HepG2 (cell line): ENCODE data around the gene CTIF. TPM values are rescaled to one million over a fixed set of nuclear protein-coding genes. Genes with fewer than 3 reads are reported as not detected.

Experiments
- ATAC-seq: fragments of 200-7000 bp; cut with Tn5 transposase; 3 replicates; pipeline ENCODE4 v1.9.1; 2020; ENCODE audit warnings: mild to moderate bottlenecking, moderate library complexity
- BruUV-seq: library from RNA; stranded (reverse); fragments of 400-500 nt; replicated peaks from 2 replicates; lab custom pipeline; 2021; lab: Mats Ljungman, UMichigan
- CTCF ChIA-PET: fragments of 300-600 bp; formaldehyde crosslinking; extraction: SDS; loops from one replicate; lab custom pipeline; 2021; ENCODE audit warnings: low total read pairs, inconsistent platforms, low intra/inter-chr PET ratio; lab: Yijun Ruan, JAX
- POLR2A ChIA-PET: fragments of 350-600 bp; sonication (Branson Sonifier 250); formaldehyde crosslinking; loops from one replicate; lab custom pipeline; 2020; ENCODE audit warnings: antibody characterized with exemption, inconsistent platforms; lab: Yijun Ruan, JAX
- DNase-seq: peaks from one replicate; pipeline ENCODE4 v3.0.0-alpha.2; 2015; ENCODE audit warnings: low spot score
- FAIRE-seq: peaks from 3 replicates; lab custom pipeline; 2011; peaks lifted over from hg19 to GRCh38; lab: Jason Lieb, UNC
- H2AFZ ChIP-seq: one replicate; pipeline ENCODE4 v1.6.1; 2011; ENCODE audit warnings: low read length, inconsistent platforms
- H3K27ac ChIP-seq: fragments of 300-600 bp; 3 replicates; pipeline ENCODE4 v1.8.0; 2011; ENCODE audit warnings: mixed run types, mild to moderate bottlenecking, mixed read lengths, low read length, inconsistent platforms; ENCODE audit not compliant: insufficient read depth; ENCODE audit errors: extremely low read length
- H3K27me3 ChIP-seq, 2 experiments: fragments of 200-600 bp in 1 of 2; 2 replicates in 1 of 2; 3 replicates in 1 of 2; pipeline versions ENCODE4 v1.6.0 to v1.8.0; 2011; ENCODE audit warnings: low read length in 2 of 2, mild to moderate bottlenecking in 2 of 2, moderate library complexity in 2 of 2, inconsistent platforms in 1 of 2; ENCODE audit not compliant: insufficient read depth in 2 of 2, control insufficient read depth in 1 of 2
- H3K36me3 ChIP-seq, 2 experiments: fragments of 200-600 bp in 1 of 2; replicated peaks in 1 of 2; 2 replicates in 1 of 2; 3 replicates in 1 of 2; pipeline versions ENCODE4 v1.5.1 to v1.8.0; 2011; ENCODE audit warnings: low read length in 2 of 2, inconsistent platforms in 1 of 2; ENCODE audit not compliant: insufficient read depth in 2 of 2, control insufficient read depth in 1 of 2
- H3K4me1 ChIP-seq: 2 replicates; pipeline ENCODE4 v1.5.1; 2012; ENCODE audit warnings: low read length, inconsistent platforms; ENCODE audit not compliant: insufficient read depth
- H3K4me2 ChIP-seq: 2 replicates; pipeline ENCODE4 v1.6.0; 2011; ENCODE audit warnings: low read depth, low read length, inconsistent platforms
- H3K4me3 ChIP-seq, 3 experiments: fragments of 200-600 bp in 1 of 3; sonication (generic), shearing (Covaris generic) in 1 of 3; replicated peaks in 1 of 3; 2 replicates each; pipeline ENCODE4 v1.5.1; 2011 to 2016; ENCODE audit warnings: low read length in 3 of 3, inconsistent platforms in 2 of 3, low read depth in 2 of 3, mild to moderate bottlenecking in 2 of 3, control low read depth in 1 of 3, mixed read lengths in 1 of 3; ENCODE audit not compliant: insufficient read depth in 1 of 3
- H3K79me2 ChIP-seq: one replicate; pipeline ENCODE4 v1.6.1; 2011; ENCODE audit warnings: low read length, inconsistent platforms; ENCODE audit not compliant: insufficient read depth
- H3K9ac ChIP-seq: 2 replicates; pipeline ENCODE4 v1.6.0; 2011; ENCODE audit warnings: mild to moderate bottlenecking, low read depth, low read length, inconsistent platforms; ENCODE audit not compliant: insufficient read depth
- H3K9me3 ChIP-seq: 2 replicates; pipeline ENCODE4 v1.5.1; 2012; ENCODE audit warnings: mild to moderate bottlenecking, low read length
- H4K20me1 ChIP-seq: 2 replicates; pipeline ENCODE4 v1.6.0; 2011; ENCODE audit warnings: inconsistent platforms, mild to moderate bottlenecking, low read length, moderate library complexity; ENCODE audit not compliant: insufficient read depth
- FOSL1 ChIP-seq: sonication (generic); formaldehyde crosslinking; IDR thresholded peaks from 2 replicates; pipeline ENCODE4 v1.9.0; 2021; ENCODE audit warnings: missing genetic modification reagents, borderline replicate concordance
- GATAD2A ChIP-seq: IDR thresholded peaks from 2 replicates; pipeline ENCODE4 v1.6.1; 2016
- GMEB2 ChIP-seq: IDR thresholded peaks from 2 replicates; pipeline ENCODE4 v1.6.1; 2016; ENCODE audit warnings: missing biosample characterization, missing genetic modification reagents, low read depth
- PATZ1 ChIP-seq: sonication (generic); formaldehyde crosslinking; IDR thresholded peaks from 2 replicates; pipeline ENCODE4 v1.4.0; 2020; ENCODE audit warnings: missing genetic modification reagents
- PRDM15 ChIP-seq: sonication (generic); formaldehyde crosslinking; IDR thresholded peaks from 2 replicates; pipeline ENCODE4 v1.4.0; 2020; ENCODE audit warnings: missing genetic modification reagents
- USF2 ChIP-seq, 2 experiments: sonication (generic) in 1 of 2; formaldehyde crosslinking in 1 of 2; IDR thresholded peaks; 2 replicates each; pipeline versions ENCODE4 v1.5.1 to v1.6.1; 2011 to 2020; ENCODE audit warnings: borderline replicate concordance in 1 of 2, low read depth in 1 of 2, low read length in 1 of 2, mild to moderate bottlenecking in 1 of 2, missing genetic modification reagents in 1 of 2, moderate library complexity in 1 of 2
- ZFP36L2 ChIP-seq: sonication (generic); formaldehyde crosslinking; IDR thresholded peaks from 2 replicates; pipeline ENCODE4 v1.4.0; 2020; ENCODE audit warnings: missing genetic modification reagents
- ZNF251 ChIP-seq: sonication (generic); formaldehyde crosslinking; IDR thresholded peaks from 2 replicates; pipeline ENCODE4 v1.9.0; 2021; ENCODE audit warnings: mild to moderate bottlenecking, missing genetic modification reagents
- ZNF33A ChIP-seq: sonication (generic); formaldehyde crosslinking; IDR thresholded peaks from 2 replicates; pipeline ENCODE4 v1.5.1; 2020; ENCODE audit warnings: missing genetic modification reagents, mild to moderate bottlenecking, moderate library complexity, borderline replicate concordance
- ZNF724P ChIP-seq: sonication (generic); formaldehyde crosslinking; IDR thresholded peaks from 2 replicates; pipeline ENCODE4 v1.8.0; 2022; ENCODE audit warnings: missing genetic modification reagents, borderline replicate concordance
- WGBS: methylation state at CpG from one replicate; pipeline ENCODE4 v1.1.6; 2017; ENCODE audit warnings: low lambda C conversion rate; 5-methylcytosine and 5-hydroxymethylcytosine counted together
- in situ Hi-C: cut with HindIII; loops from 2 replicates; pipeline ENCODE4 v1.10.0; 2017; ENCODE audit warnings: low pct_unique_long_range_greater_than_20kb; ENCODE audit not compliant: extremely low pct_ligation_motif_present
- intact Hi-C: fragments of 100-400 bp; cut with micrococcal nuclease; formaldehyde crosslinking; loops from one replicate; pipeline ENCODE4 v1.10.0; 2022; ENCODE audit not compliant: unreplicated experiment
- polyA plus RNA-seq, 8 experiments: library from polyadenylated mRNA; depleted of rRNA in 3 of 8; stranded (reverse) in 7 of 8; unstranded in 1 of 8; fragments of >200 nt; fragmentation: Illumina TruSeq in 4 of 8; extraction: Trizol in 4 of 8; gene quantifications; 2 replicates each; pipeline versions ENCODE4 v1.2.1 to v1.2.3, GENCODE V29; 2011 to 2016; ENCODE audit warnings: low read depth in 4 of 8, missing spikeins in 1 of 8, mixed read lengths in 1 of 8; ENCODE audit not compliant: insufficient read depth in 1 of 8
- total RNA-seq, 5 experiments: library from RNA; depleted of rRNA; stranded (reverse); fragments of >200 nt; fragmentation: Illumina TruSeq; extraction: Trizol; gene quantifications; 2 replicates each; pipeline ENCODE4 v1.2.3, GENCODE V29; 2016; ENCODE audit warnings: low read depth in 1 of 5
- TF ChIP-seq, protein P1 (sequence below): sonication (generic); formaldehyde crosslinking; conservative IDR thresholded peaks from 2 replicates; pipeline ENCODE4 v1.8.0; 2022; ENCODE audit warnings: missing genetic modification reagents

The CTIF gene
- total and polyA plus RNA-seq, 2 of the 13 experiments (the other 11 are each of a cell fraction or from before 2014, with no cell fraction given) = 18.2 to 28.0 TPM

- no peak for TF ChIP-seq ZNF33A (CRISPR knock-in tag)
- no peak for TF ChIP-seq FOSL1
- TF ChIP-seq ZNF724P (CRISPR knock-in tag) = no peak
- TF ChIP-seq ZNF251 (CRISPR knock-in tag) = no peak
Measured at GRCh38 chr18:48624856-48625255, 86.0 kb downstream of the CTIF start (continued).

DNA sequence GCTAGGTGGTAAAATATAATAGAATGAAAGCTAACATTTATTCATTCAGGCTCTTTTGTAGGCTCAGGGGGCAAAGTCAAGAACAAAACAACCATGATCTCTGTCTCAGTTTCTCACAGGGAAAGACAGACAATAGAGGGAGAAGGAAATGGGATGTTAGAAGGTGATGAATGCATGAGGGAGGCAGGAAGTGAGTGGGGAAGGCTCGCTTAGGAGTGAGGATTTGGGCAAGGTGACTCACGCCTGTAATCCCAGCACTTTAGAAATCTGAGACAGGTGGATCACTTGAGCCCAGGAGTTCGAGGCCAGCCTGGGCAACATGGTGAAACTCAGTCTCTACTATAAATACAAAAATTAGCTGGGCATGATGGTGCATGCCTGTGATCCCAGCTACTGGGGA, 88.4 kb downstream of the CTIF start:
- no peak overlapping the region for H3K4me2 ChIP-seq
- no peak overlapping the region for H2AFZ ChIP-seq
- no peaks in the 10 kb centered on the region for H3K27me3 ChIP-seq
- ChIA-PET CTCF (no interaction called here), POLR2A (no interaction called here)
- FAIRE-seq = no peak
- no TSS peak for BruUV-seq
- no peak for ATAC-seq
- peaks cover 49% of the 10 kb centered on the region for H3K4me1 ChIP-seq
- H4K20me1 ChIP-seq = no peaks in the 10 kb centered on the region
- H3K4me3 ChIP-seq = no peak overlapping the region
- 91% methylated on average over 3 of the region's 3 CpGs for WGBS
- H3K36me3 ChIP-seq = peaks cover 5 to 26% of the 10 kb centered on the region in 2 experiments; a peak in 3 of 5 replicates
- no peak overlapping the region for H3K27ac ChIP-seq
- H3K79me2 ChIP-seq = no peaks in the 10 kb centered on the region
- in situ Hi-C loops (no loop called here), intact Hi-C loops (no loop called here)
- no peaks in the 10 kb centered on the region for H3K9me3 ChIP-seq
- no peak for DNase-seq
- no peak overlapping the region for H3K9ac ChIP-seq
- TF ChIP-seq USF2 (IDR thresholded peaks at IDR 0.05; ENCODE audit: low read depth, low read length) (no peak), USF2 (CRISPR knock-in tag; IDR thresholded peaks at IDR 0.05; ENCODE audit: borderline replicate concordance) (no peak), GMEB2 (CRISPR knock-in tag) (no peak), PRDM15 (CRISPR knock-in tag) (no peak), ZFP36L2 (CRISPR knock-in tag) (no peak), GATAD2A (CRISPR knock-in tag) (no peak), PATZ1 (CRISPR knock-in tag) (no peak)
- TF ChIP-seq, protein P1, sequence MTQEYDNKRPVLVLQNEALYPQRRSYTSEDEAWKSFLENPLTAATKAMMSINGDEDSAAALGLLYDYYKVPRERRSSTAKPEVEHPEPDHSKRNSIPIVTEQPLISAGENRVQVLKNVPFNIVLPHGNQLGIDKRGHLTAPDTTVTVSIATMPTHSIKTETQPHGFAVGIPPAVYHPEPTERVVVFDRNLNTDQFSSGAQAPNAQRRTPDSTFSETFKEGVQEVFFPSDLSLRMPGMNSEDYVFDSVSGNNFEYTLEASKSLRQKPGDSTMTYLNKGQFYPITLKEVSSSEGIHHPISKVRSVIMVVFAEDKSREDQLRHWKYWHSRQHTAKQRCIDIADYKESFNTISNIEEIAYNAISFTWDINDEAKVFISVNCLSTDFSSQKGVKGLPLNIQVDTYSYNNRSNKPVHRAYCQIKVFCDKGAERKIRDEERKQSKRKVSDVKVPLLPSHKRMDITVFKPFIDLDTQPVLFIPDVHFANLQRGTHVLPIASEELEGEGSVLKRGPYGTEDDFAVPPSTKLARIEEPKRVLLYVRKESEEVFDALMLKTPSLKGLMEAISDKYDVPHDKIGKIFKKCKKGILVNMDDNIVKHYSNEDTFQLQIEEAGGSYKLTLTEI (CRISPR knock-in tag) = no peak
